Lower leg skin (tissue), 4 donors: ENCODE measurements around the gene PTGDR2. TPM values are rescaled to one million over a fixed set of nuclear protein-coding genes. Genes with fewer than 3 reads are reported as not detected.

Experiments
- DNase-seq, 2 donors: peaks; one replicate each; pipeline ENCODE4 v3.0.0-alpha.2; 2019; ENCODE audit warnings: low spot score in 2 of 2
- H3K4me3 ChIP-seq: fragments of 200-600 bp; sonication (generic); 2 replicates; pipeline ENCODE4 v1.5.1; 2017; ENCODE audit warnings: mild to moderate bottlenecking, low read depth; ENCODE audit not compliant: poor library complexity, severe bottlenecking
- POLR2A ChIP-seq, 2 donors: fragments of 450-650 bp; IDR thresholded peaks; one replicate each; pipeline ENCODE4 v1.6.1; 2016 to 2017; ENCODE audit warnings: antibody characterized with exemption in 2 of 2, mild to moderate bottlenecking in 1 of 2, moderate library complexity in 1 of 2
- WGBS, 2 donors: methylation state at CpG; one replicate each; pipeline ENCODE4 v1.1.5; 2018; 5-methylcytosine and 5-hydroxymethylcytosine counted together
- intact Hi-C: fragments of 100-400 bp; cut with DNase I; formaldehyde crosslinking; loops from one replicate; pipeline ENCODE4 v1.15.0; 2023; ENCODE audit warnings: low total_unique reads
- total RNA-seq, 4 donors: library from RNA; depleted of rRNA; stranded (reverse); fragments of >200 nt; gene quantifications; one replicate each; pipeline ENCODE4 v1.1.0, GENCODE V29; 2016
- TF ChIP-seq, protein P1 (sequence below), 3 donors: fragments of 450-650 bp; IDR thresholded peaks; one replicate each; pipeline ENCODE4 v1.5.1; 2016; ENCODE audit warnings: antibody characterized with exemption in 3 of 3, mild to moderate bottlenecking in 3 of 3, moderate library complexity in 2 of 3

Gene PTGDR2
- total RNA-seq, 4 donors from 2014 or later, result 0.13 to 0.64 (median 0.32) TPM

- WGBS, 2 donors, result 73 to 75% methylated on average over 13 of the region's 13 CpGs
- DNase-seq, result no peak
- no peak overlapping the region for H3K4me3 ChIP-seq
- intact Hi-C loops, result loop anchor here (10.0 kb wide), 1 partner anchor 288 kb away; no protein-coding TSS in a partner anchor
- TF ChIP-seq, protein P1, sequence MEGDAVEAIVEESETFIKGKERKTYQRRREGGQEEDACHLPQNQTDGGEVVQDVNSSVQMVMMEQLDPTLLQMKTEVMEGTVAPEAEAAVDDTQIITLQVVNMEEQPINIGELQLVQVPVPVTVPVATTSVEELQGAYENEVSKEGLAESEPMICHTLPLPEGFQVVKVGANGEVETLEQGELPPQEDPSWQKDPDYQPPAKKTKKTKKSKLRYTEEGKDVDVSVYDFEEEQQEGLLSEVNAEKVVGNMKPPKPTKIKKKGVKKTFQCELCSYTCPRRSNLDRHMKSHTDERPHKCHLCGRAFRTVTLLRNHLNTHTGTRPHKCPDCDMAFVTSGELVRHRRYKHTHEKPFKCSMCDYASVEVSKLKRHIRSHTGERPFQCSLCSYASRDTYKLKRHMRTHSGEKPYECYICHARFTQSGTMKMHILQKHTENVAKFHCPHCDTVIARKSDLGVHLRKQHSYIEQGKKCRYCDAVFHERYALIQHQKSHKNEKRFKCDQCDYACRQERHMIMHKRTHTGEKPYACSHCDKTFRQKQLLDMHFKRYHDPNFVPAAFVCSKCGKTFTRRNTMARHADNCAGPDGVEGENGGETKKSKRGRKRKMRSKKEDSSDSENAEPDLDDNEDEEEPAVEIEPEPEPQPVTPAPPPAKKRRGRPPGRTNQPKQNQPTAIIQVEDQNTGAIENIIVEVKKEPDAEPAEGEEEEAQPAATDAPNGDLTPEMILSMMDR (IDR thresholded peaks at IDR 0.05), result no peak
- TF ChIP-seq POLR2A (IDR thresholded peaks at IDR 0.05), result no peak
Measured at GRCh38 chr11:60847281-60847680, 8.5 kb downstream of the PTGDR2 start.

DNA sequence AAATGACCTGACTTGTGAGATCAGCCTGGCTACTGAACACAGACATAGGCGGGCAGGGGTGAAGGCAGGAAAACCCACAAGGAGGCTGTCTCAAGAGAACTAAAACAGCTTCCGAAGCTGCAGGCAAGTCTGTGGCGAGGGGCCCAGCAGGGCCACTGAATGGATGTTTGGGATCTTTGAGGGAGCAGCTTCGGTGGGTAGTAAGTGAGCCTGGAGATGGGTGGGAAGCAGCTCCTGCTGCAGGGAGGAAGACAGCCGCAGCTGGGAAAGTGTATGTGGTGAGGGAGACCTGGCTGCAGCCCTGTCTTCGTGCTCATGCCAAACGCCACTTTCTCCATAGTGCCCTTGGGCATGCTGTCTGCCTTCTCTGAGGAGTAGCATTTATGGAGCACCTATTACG is 10.4 kb downstream of the PTGDR2 start:
- intact Hi-C loops, result loop anchor here (10.0 kb wide), 1 partner anchor 289 kb away; no protein-coding TSS in a partner anchor
- 72 to 76% methylated on average over 8 of the region's 8 CpGs for WGBS, 2 donors
- DNase-seq, result no peak
- TF ChIP-seq, protein P1 (IDR thresholded peaks at IDR 0.05), result no peak
- TF ChIP-seq POLR2A (IDR thresholded peaks at IDR 0.05), result no peak
- no peak overlapping the region for H3K4me3 ChIP-seq

- no peak overlapping the region for H3K4me3 ChIP-seq
- intact Hi-C loops, result loop anchor here (5.0 to 10.0 kb wide), 2 partner anchors 37 to 290 kb away; no protein-coding TSS in a partner anchor
- 36% methylated on average over 4 of the region's 4 CpGs for WGBS, 2 donors
- TF ChIP-seq, protein P1 (IDR thresholded peaks at IDR 0.05), result no peak
- TF ChIP-seq POLR2A (IDR thresholded peaks at IDR 0.05), result no peak
- no peak for DNase-seq
Measured at GRCh38 chr11:60844870-60845221, 10.9 kb downstream of the PTGDR2 start.

DNA sequence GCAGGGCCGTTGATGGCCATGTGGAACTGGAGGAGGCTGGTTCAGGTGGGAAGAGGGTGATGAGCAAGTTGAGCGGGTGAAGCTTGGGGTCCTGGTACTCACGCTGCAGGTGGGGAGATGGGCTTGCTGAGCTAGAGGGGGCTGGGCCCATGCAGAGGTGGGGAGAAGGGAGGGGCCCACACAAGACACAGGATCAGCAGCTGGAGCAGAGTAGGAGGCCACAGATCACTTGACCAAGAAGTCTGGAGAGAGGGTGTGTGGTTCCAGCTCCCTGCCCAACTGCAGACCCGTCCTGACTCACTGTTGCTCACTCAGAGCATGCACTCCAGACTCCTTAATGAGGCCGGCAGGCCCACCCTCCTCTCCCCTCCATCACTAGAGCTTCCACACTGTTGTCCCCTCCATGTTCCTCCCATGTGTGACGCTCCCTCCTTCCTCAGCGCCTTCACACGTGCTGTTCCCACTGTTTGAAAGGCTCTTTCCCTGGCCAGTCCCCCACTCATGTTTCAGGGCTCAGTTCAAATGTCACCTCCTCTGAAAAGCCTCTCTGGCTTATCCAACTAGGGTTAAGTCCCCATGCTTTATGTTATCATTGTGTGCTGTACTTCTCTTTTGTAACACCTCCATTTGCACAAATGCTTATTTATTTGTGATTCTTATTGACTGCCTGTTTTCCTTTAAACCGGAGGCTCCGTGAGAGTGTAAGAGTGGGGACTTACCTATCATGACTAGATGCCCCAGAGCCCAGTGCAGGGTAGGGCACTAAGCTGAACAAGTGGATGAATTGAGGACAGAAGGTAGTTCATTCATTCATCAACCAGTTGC is 11.5 kb downstream of the PTGDR2 start:
- no peak overlapping the region for H3K4me3 ChIP-seq
- DNase-seq, result no peak
- 53 to 72% methylated on average over 10 of the region's 10 CpGs for WGBS, 2 donors

GRCh38 chr11:60842668-60843600 is 12.8 kb downstream of the PTGDR2 start:
- DNase-seq, result no peak
- peak overlapping the region; percentile 61 for H3K4me3 ChIP-seq
- TF ChIP-seq, protein P1 (IDR thresholded peaks at IDR 0.05), result no peak
- no peak for TF ChIP-seq POLR2A (IDR thresholded peaks at IDR 0.05)
- 11 to 13% methylated on average over 21 to 23 of the region's 23 CpGs for WGBS, 2 donors
- intact Hi-C loops, result loop anchor here (5.0 to 10.0 kb wide), 2 partner anchors 39 to 292 kb away; no protein-coding TSS in a partner anchor

More for the DNA sequence above, 11.5 kb downstream of the PTGDR2 start:
- TF ChIP-seq POLR2A (IDR thresholded peaks at IDR 0.05), result no peak
- TF ChIP-seq, protein P1 (IDR thresholded peaks at IDR 0.05), result no peak
- intact Hi-C loops, result loop anchor here (5.0 to 10.0 kb wide), 2 partner anchors 38 to 291 kb away; no protein-coding TSS in a partner anchor
